GM12878 (cell line): Measurements from ENCODE around the gene CMYA5.

Experiments used
- BACH1 ChIP-seq: fragments of 450-650 bp; IDR thresholded peaks from 2 replicates; pipeline ENCODE4 v1.6.1; 2017; ENCODE audit warnings: mild to moderate bottlenecking, borderline replicate concordance
- CHD4 ChIP-seq: fragments of 200-600 bp; sonication (generic); IDR thresholded peaks from 2 replicates; pipeline ENCODE4 v1.6.1; 2016; ENCODE audit warnings: mild to moderate bottlenecking
- CTCF ChIP-seq, 3 experiments: IDR thresholded peaks in 2 of 3; conservative IDR thresholded peaks in 1 of 3; 2 replicates each; pipeline ENCODE4 v1.5.1; 2011; ENCODE audit warnings: low read depth in 3 of 3, low read length in 3 of 3, mild to moderate bottlenecking in 3 of 3, control low read depth in 2 of 3, moderate library complexity in 2 of 3, inconsistent platforms in 1 of 3, mixed read lengths in 1 of 3; ENCODE audit not compliant: control insufficient read depth in 2 of 3, insufficient read depth in 1 of 3; ENCODE audit errors: extremely low read depth in 1 of 3
- E2F4 ChIP-seq: IDR thresholded peaks from 2 replicates; pipeline ENCODE4 v1.6.1; 2012; ENCODE audit warnings: low read depth, low read length, improper control_type of control experiment
- SUPT20H ChIP-seq: IDR thresholded peaks from 2 replicates; pipeline ENCODE4 v1.6.1; 2011; ENCODE audit warnings: low read depth, mild to moderate bottlenecking, low read length, moderate library complexity, borderline replicate concordance; ENCODE audit not compliant: control insufficient read depth
- ZNF274 ChIP-seq: IDR thresholded peaks from one replicate; pipeline ENCODE4 v1.8.0; 2011; ENCODE audit not compliant: insufficient read length, insufficient read depth

- TF ChIP-seq BACH1 (no peak), CHD4 (no peak), SUPT20H (no peak), CTCF (IDR thresholded peaks at IDR 0.05 in 2 of 3, conservative IDR thresholded peaks at IDR 0.05 in 1 of 3; ENCODE audit: control insufficient read depth in 2 of 3, extremely low read depth in 1 of 3, insufficient read depth in 1 of 3, low read depth in 3 of 3, low read length in 3 of 3) (no peak), E2F4 (no peak), ZNF274 (no peak)
Observed at GRCh38 chr5:79791843-79792242, 102.2 kb downstream of the CMYA5 start.
